Left ventricle myocardium inferior (tissue), 1 donor: Measurements from ENCODE around the gene DUSP6. TPM values are rescaled to one million over a fixed set of nuclear protein-coding genes. Genes with fewer than 3 reads are reported as not detected.

Experiments used
- DNase-seq: peaks from one replicate; pipeline ENCODE4 v3.0.0-alpha.2; 2020
- H3K27ac ChIP-seq: fragments of 200-600 bp; replicated peaks from 2 replicates; pipeline ENCODE4 v1.8.0; 2021
- H3K27me3 ChIP-seq: fragments of 200-600 bp; 2 replicates; pipeline ENCODE4 v1.8.0; 2021; ENCODE audit warnings: low read depth
- H3K36me3 ChIP-seq: fragments of 200-600 bp; 2 replicates; pipeline ENCODE4 v1.8.0; 2021
- H3K4me1 ChIP-seq: fragments of 200-600 bp; 2 replicates; pipeline ENCODE4 v1.8.0; 2021
- H3K4me3 ChIP-seq: fragments of 200-600 bp; 2 replicates; pipeline ENCODE4 v1.8.0; 2021; ENCODE audit warnings: mild to moderate bottlenecking, moderate library complexity
- H3K9me3 ChIP-seq: fragments of 200-600 bp; replicated peaks from 2 replicates; pipeline ENCODE4 v1.8.0; 2021
- CTCF ChIP-seq: fragments of 200-600 bp; IDR thresholded peaks from 2 replicates; pipeline ENCODE4 v1.8.0; 2021; ENCODE audit warnings: antibody characterized with exemption, mild to moderate bottlenecking, borderline replicate concordance
- intact Hi-C: fragments of 100-400 bp; cut with micrococcal nuclease; formaldehyde crosslinking; loops from one replicate; pipeline ENCODE4 v1.11.0; 2022
- long read RNA-seq: library from polyadenylated mRNA; unstranded; transcript quantifications from one replicate; pipeline ENCODE4 v2.0.0, GENCODE V29; 2021
- total RNA-seq: library from RNA; stranded (reverse); fragmentation: NEBNext Ultra II Directional; extraction: Animal tissue kit (Norgen Biotek cat#: 25700); gene quantifications from one replicate; pipeline ENCODE4 v1.2.1, GENCODE V29; 2021
- donor health status: DM: no; HTN: yes; CAD: no; lungs with severe emphysema.

DUSP6 gene
- total RNA-seq: 16.1 TPM
- long read RNA-seq, full-length matches to known transcripts: 13 of 14 reads
- long read RNA-seq, partial matches to known transcripts: 0 of 14 reads
- long read RNA-seq, other reads (novel, unspliced or antisense): 1 of 14 reads

DNA sequence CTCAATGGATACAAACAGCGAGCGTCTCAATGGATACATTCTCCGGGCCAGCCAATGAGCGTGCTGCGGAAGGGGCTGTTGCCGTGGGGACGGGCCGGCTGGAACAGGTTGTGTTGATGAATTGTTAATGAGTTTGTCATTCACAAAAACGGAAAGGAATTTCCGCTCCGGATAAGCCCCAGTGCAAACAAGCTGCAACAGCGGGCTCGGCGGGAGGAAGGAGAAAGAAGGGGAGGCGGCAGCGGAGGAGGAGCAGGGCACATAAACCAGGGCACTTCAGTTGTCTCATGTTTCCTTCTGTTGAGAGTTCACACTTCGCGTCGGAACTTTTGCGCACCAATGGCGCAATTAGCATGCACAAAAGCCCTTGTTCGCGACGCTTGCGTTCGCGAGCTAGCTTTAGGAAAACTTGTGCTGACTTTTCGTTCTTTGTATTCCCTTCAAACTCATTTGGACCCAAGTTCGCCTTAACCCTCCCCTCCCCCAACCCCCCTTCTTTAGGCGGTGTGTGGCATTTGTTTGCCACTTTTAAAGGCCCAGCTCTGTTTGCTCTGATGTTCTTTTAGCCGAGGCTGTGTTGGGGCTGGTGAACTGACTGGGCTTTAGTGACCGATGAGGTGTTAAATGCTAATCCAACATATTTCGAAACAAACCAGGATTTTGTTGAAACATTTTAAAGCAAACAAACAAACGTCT is at the start of gene DUSP6:
TSS of gene DUSP6 (minus strand) at position 10 of the 696 bp plus-strand sequence. CDS start 462 bp downstream, outside the sequence.
- Histone ChIP-seq H3K4me3 (peak within 1 kb of the TSS; percentile 89), H3K27ac (peak within 1 kb of the TSS; percentile 99), H3K36me3 (peaks cover 21% of the 10 kb centered on the region), H3K27me3 (no peaks in the 10 kb centered on the region), H3K4me1 (peaks cover 83% of the 10 kb centered on the region), H3K9me3 (no peaks in the 10 kb centered on the region)
- intact Hi-C loops: loop anchor here (5.0 to 10.0 kb wide), 2 partner anchors 102 to 300 kb away; no protein-coding TSS in a partner anchor
- DNase-seq: peak; percentile 94
- TF ChIP-seq CTCF: no peak

- Histone ChIP-seq H3K9me3 (no peaks in the 10 kb centered on the region), H3K36me3 (no peaks in the 10 kb centered on the region), H3K4me1 (no peaks in the 10 kb centered on the region), H3K27me3 (no peaks in the 10 kb centered on the region), H3K27ac (no peak overlapping the region), H3K4me3 (no peak overlapping the region)
- DNase-seq: no peak
- intact Hi-C loops: no loop called here
- no peak for TF ChIP-seq CTCF
Observed at GRCh38 chr12:89401433-89402058, 49.2 kb upstream of the DUSP6 start.

GRCh38 chr12:89400415-89400814 is 48.1 kb upstream of the DUSP6 start:
- no peaks in the 10 kb centered on the region for H3K36me3 ChIP-seq
- TF ChIP-seq CTCF: no peak
- H3K27ac ChIP-seq: no peak overlapping the region
- H3K4me3 ChIP-seq: no peak overlapping the region
- intact Hi-C loops: no loop called here
- H3K4me1 ChIP-seq: no peaks in the 10 kb centered on the region
- no peaks in the 10 kb centered on the region for H3K9me3 ChIP-seq
- DNase-seq: no peak
- H3K27me3 ChIP-seq: no peaks in the 10 kb centered on the region

DNA sequence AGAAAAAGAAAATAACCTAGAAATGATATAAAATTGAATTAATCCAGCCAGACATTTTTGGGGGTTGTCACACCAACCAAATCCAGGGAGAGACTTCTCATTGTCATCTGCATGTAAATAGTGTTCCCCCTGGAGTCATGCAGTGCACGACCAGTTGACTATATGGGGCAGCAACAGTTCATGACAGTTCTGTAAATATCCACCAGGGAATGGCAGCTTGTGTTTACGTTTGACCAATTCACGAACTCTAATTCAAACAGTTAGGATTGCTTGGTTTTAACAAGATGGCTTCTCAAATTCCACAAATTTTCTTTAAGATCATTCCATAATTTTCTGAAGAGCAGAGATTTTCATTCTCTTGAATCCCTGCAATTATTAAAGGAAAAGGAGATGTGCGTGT is 43.4 kb upstream of the DUSP6 start:
- H3K4me1 ChIP-seq: peaks cover 5% of the 10 kb centered on the region
- TF ChIP-seq CTCF: no peak
- no peak overlapping the region for H3K4me3 ChIP-seq
- no peaks in the 10 kb centered on the region for H3K27me3 ChIP-seq
- intact Hi-C loops: no loop called here
- no peaks in the 10 kb centered on the region for H3K9me3 ChIP-seq
- no peak for DNase-seq
- H3K36me3 ChIP-seq: no peaks in the 10 kb centered on the region
- no peak overlapping the region for H3K27ac ChIP-seq

- DNase-seq: no peak
- Histone ChIP-seq H3K27ac (no peak overlapping the region), H3K4me1 (peaks cover 25% of the 10 kb centered on the region), H3K9me3 (no peaks in the 10 kb centered on the region), H3K36me3 (no peaks in the 10 kb centered on the region), H3K4me3 (no peak overlapping the region), H3K27me3 (no peaks in the 10 kb centered on the region)
- no peak for TF ChIP-seq CTCF
- intact Hi-C loops: no loop called here
Observed at GRCh38 chr12:89393551-89394121, 41.3 kb upstream of the DUSP6 start.
